Lower leg skin (tissue), 4 donors: ENCODE measurements around the gene C17orf50. TPM values are rescaled to one million over a fixed set of nuclear protein-coding genes. Genes with fewer than 3 reads are reported as not detected.

ENCODE experiments used
- DNase-seq, 2 donors: peaks; one replicate each; pipeline ENCODE4 v3.0.0-alpha.2; 2019; ENCODE audit warnings: low spot score in 2 of 2
- H3K4me3 ChIP-seq: fragments of 200-600 bp; sonication (generic); 2 replicates; pipeline ENCODE4 v1.5.1; 2017; ENCODE audit warnings: mild to moderate bottlenecking, low read depth; ENCODE audit not compliant: poor library complexity, severe bottlenecking
- CTCF ChIP-seq, 3 donors: fragments of 450-650 bp; IDR thresholded peaks; one replicate each; pipeline ENCODE4 v1.5.1; 2016; ENCODE audit warnings: antibody characterized with exemption in 3 of 3, mild to moderate bottlenecking in 3 of 3, moderate library complexity in 2 of 3
- POLR2A ChIP-seq, 2 donors: fragments of 450-650 bp; IDR thresholded peaks; one replicate each; pipeline ENCODE4 v1.6.1; 2016 to 2017; ENCODE audit warnings: antibody characterized with exemption in 2 of 2, mild to moderate bottlenecking in 1 of 2, moderate library complexity in 1 of 2
- WGBS, 2 donors: methylation state at CpG; one replicate each; pipeline ENCODE4 v1.1.5; 2018; 5-methylcytosine and 5-hydroxymethylcytosine counted together
- intact Hi-C: fragments of 100-400 bp; cut with DNase I; formaldehyde crosslinking; loops from one replicate; pipeline ENCODE4 v1.15.0; 2023; ENCODE audit warnings: low total_unique reads
- total RNA-seq, 4 donors: library from RNA; depleted of rRNA; stranded (reverse); fragments of >200 nt; gene quantifications; one replicate each; pipeline ENCODE4 v1.1.0, GENCODE V29; 2016

Gene C17orf50
- total RNA-seq, 4 donors from 2014 or later = not detected

- no peak for DNase-seq
- intact Hi-C loops = no loop called here
- H3K4me3 ChIP-seq = no peak overlapping the region
- 65 to 80% methylated on average over 13 to 20 of the region's 20 CpGs for WGBS, 2 donors
- no peak for TF ChIP-seq POLR2A (IDR thresholded peaks at IDR 0.05)
These were observed 12.4 kb downstream of the C17orf50 start for GRCh38 chr17:35773129-35773528.

GRCh38 chr17:35773679-35774425 is 13.2 kb downstream of the C17orf50 start:
- WGBS, 2 donors = 48 to 62% methylated on average over 8 to 9 of the region's 10 CpGs
- intact Hi-C loops = no loop called here
- no peak for DNase-seq
- H3K4me3 ChIP-seq = no peak overlapping the region
- TF ChIP-seq POLR2A (IDR thresholded peaks at IDR 0.05) (no peak), CTCF (IDR thresholded peaks at IDR 0.05) (no peak)

GRCh38 chr17:35774499-35774898 is 13.8 kb downstream of the C17orf50 start:
- WGBS, 2 donors = 38 to 40% methylated on average over 5 of the region's 5 CpGs
- intact Hi-C loops = no loop called here
- DNase-seq = no peak
- no peak overlapping the region for H3K4me3 ChIP-seq
- TF ChIP-seq CTCF (IDR thresholded peaks at IDR 0.05) = no peak
- TF ChIP-seq POLR2A (IDR thresholded peaks at IDR 0.05) = no peak

GRCh38 chr17:35775039-35775438 is 14.4 kb downstream of the C17orf50 start:
- intact Hi-C loops = no loop called here
- WGBS, 2 donors = 68 to 71% methylated on average over 5 of the region's 5 CpGs
- TF ChIP-seq CTCF (IDR thresholded peaks at IDR 0.05) (no peak), POLR2A (IDR thresholded peaks at IDR 0.05) (no peak)
- H3K4me3 ChIP-seq = no peak overlapping the region
- no peak for DNase-seq

GRCh38 chr17:35775583-35775982 is 14.9 kb downstream of the C17orf50 start:
- TF ChIP-seq POLR2A (IDR thresholded peaks at IDR 0.05) (no peak), CTCF (IDR thresholded peaks at IDR 0.05) (no peak)
- DNase-seq = no peak
- WGBS, 2 donors = 44 to 63% methylated on average over 6 of the region's 6 CpGs
- intact Hi-C loops = no loop called here
- H3K4me3 ChIP-seq = no peak overlapping the region

GRCh38 chr17:35778641-35779196 is 18.0 kb downstream of the C17orf50 start:
- no peak for DNase-seq
- TF ChIP-seq CTCF (IDR thresholded peaks at IDR 0.05) (no peak), POLR2A (IDR thresholded peaks at IDR 0.05) (no peak)
- intact Hi-C loops = no loop called here
- H3K4me3 ChIP-seq = no peak overlapping the region
- 80 to 89% methylated on average over 16 of the region's 16 CpGs for WGBS, 2 donors
